HG02852 (cell line): ENCODE data around the gene FRG2B.
"Not testable (repeated sequence)": the region's sequence is repeated elsewhere in the genome, so short reads cannot be mapped to it uniquely, and the experiment has no call there.

Experiments
- ATAC-seq: cut with Tn5 transposase; IDR thresholded peaks from one replicate; pipeline ENCODE4 v1.9.1; 2021; ENCODE audit warnings: mild to moderate bottlenecking, moderate library complexity; ENCODE audit not compliant: unreplicated experiment

Gene FRG2B

GRCh38 chr10:133626695-133627094 lies at the start of gene FRG2B:
TSS of gene FRG2B (minus strand) at chr10:133626795. CDS start at chr10:133626742, 53 bp downstream.
- not testable (repeated sequence) for ATAC-seq

- ATAC-seq, result not testable (repeated sequence)
These were observed 40.9 kb upstream of the FRG2B start for GRCh38 chr10:133667446-133667845.

GRCh38 chr10:133663544-133664160 lies 37.1 kb upstream of the FRG2B start:
- not testable (repeated sequence) for ATAC-seq

GRCh38 chr10:133661122-133661521 lies 34.5 kb upstream of the FRG2B start:
- not testable (repeated sequence) for ATAC-seq

- not testable (repeated sequence) for ATAC-seq
These were observed 33.9 kb upstream of the FRG2B start for GRCh38 chr10:133660516-133660915.

- not testable (repeated sequence) for ATAC-seq
These were observed 30.7 kb upstream of the FRG2B start for GRCh38 chr10:133657276-133657675.

- not testable (repeated sequence) for ATAC-seq
These were observed 22.4 kb upstream of the FRG2B start for GRCh38 chr10:133648872-133649455.

GRCh38 chr10:133647075-133647748 lies 20.6 kb upstream of the FRG2B start:
- ATAC-seq, result peak; percentile 59

- ATAC-seq, result not testable (repeated sequence)
These were observed 11.2 kb upstream of the FRG2B start for GRCh38 chr10:133637846-133638235.

GRCh38 chr10:133637202-133637845 lies 10.7 kb upstream of the FRG2B start:
- not testable (repeated sequence) for ATAC-seq

GRCh38 chr10:133630723-133631249 lies 4.2 kb upstream of the FRG2B start:
- not testable (repeated sequence) for ATAC-seq

GRCh38 chr10:133622544-133622943 lies 4.1 kb downstream of the FRG2B start:
- not testable (repeated sequence) for ATAC-seq

GRCh38 chr10:133618851-133619250 lies 7.7 kb downstream of the FRG2B start:
- ATAC-seq, result no peak

- no peak for ATAC-seq
These were observed 9.4 kb downstream of the FRG2B start for GRCh38 chr10:133617196-133617595.

GRCh38 chr10:133616371-133617130 lies 10.0 kb downstream of the FRG2B start:
- no peak for ATAC-seq

GRCh38 chr10:133614830-133615580 lies 11.6 kb downstream of the FRG2B start:
- no peak for ATAC-seq

GRCh38 chr10:133613699-133614098 lies 12.9 kb downstream of the FRG2B start:
- ATAC-seq, result no peak

- no peak for ATAC-seq
These were observed 15.5 kb downstream of the FRG2B start for GRCh38 chr10:133611079-133611478.

- ATAC-seq, result no peak
These were observed 17.7 kb downstream of the FRG2B start for GRCh38 chr10:133608855-133609254.

- not testable (repeated sequence) for ATAC-seq
These were observed 23.2 kb downstream of the FRG2B start for GRCh38 chr10:133603434-133603833.
